ENCODE results near the gene MYO3B.

DNA sequence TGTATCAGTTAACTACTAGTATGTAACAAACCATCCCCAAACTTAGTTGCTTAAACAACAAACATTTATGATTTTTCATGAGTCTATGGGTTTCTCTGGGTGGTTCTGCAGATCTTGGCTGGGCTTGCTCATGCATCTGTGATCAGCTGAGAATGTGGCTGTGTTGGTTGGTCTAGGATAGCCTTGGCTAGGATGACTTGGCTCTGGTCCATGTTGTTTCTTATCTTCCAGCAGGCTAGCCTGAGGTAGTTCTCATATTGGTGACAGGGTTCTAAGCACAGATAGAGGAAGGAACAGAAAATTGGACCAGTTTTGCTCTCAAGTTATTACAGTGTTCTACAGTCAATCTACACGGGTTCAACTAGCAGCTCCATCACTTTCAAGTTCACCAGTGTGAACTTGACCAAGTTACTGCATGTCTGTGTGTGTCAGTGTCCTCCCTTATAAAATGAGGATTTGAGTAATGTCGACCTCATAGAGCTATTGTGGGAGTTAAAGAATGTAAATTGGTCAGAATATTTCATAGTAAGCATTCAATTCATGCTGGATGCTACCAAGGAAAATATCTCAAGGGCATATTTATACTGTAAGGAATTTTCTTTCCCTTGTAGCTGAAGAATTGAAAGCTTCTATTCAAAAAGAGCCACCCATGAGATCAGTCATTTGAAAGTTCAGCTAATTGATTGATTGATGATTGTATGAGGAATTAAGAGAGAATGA is 65.3 kb downstream of the MYO3B start:
- TF ChIP-seq EP300 (IDR thresholded peaks at IDR 0.05): no peak
- TF ChIP-seq, protein P1, sequence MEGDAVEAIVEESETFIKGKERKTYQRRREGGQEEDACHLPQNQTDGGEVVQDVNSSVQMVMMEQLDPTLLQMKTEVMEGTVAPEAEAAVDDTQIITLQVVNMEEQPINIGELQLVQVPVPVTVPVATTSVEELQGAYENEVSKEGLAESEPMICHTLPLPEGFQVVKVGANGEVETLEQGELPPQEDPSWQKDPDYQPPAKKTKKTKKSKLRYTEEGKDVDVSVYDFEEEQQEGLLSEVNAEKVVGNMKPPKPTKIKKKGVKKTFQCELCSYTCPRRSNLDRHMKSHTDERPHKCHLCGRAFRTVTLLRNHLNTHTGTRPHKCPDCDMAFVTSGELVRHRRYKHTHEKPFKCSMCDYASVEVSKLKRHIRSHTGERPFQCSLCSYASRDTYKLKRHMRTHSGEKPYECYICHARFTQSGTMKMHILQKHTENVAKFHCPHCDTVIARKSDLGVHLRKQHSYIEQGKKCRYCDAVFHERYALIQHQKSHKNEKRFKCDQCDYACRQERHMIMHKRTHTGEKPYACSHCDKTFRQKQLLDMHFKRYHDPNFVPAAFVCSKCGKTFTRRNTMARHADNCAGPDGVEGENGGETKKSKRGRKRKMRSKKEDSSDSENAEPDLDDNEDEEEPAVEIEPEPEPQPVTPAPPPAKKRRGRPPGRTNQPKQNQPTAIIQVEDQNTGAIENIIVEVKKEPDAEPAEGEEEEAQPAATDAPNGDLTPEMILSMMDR (IDR thresholded peaks at IDR 0.05): no peak
- no peak for TF ChIP-seq RCOR1 (IDR thresholded peaks at IDR 0.05; ENCODE audit: low read depth, low read length)
- TF ChIP-seq, protein P2, sequence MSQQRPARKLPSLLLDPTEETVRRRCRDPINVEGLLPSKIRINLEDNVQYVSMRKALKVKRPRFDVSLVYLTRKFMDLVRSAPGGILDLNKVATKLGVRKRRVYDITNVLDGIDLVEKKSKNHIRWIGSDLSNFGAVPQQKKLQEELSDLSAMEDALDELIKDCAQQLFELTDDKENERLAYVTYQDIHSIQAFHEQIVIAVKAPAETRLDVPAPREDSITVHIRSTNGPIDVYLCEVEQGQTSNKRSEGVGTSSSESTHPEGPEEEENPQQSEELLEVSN (IDR thresholded peaks at IDR 0.05; ENCODE audit: borderline replicate concordance, low read depth): no peak
- no peak for TF ChIP-seq RFX5 (IDR thresholded peaks at IDR 0.05)
- TF ChIP-seq ESRRA (IDR thresholded peaks at IDR 0.05; ENCODE audit: borderline replicate concordance, low read length): no peak
- TF ChIP-seq, protein P3, sequence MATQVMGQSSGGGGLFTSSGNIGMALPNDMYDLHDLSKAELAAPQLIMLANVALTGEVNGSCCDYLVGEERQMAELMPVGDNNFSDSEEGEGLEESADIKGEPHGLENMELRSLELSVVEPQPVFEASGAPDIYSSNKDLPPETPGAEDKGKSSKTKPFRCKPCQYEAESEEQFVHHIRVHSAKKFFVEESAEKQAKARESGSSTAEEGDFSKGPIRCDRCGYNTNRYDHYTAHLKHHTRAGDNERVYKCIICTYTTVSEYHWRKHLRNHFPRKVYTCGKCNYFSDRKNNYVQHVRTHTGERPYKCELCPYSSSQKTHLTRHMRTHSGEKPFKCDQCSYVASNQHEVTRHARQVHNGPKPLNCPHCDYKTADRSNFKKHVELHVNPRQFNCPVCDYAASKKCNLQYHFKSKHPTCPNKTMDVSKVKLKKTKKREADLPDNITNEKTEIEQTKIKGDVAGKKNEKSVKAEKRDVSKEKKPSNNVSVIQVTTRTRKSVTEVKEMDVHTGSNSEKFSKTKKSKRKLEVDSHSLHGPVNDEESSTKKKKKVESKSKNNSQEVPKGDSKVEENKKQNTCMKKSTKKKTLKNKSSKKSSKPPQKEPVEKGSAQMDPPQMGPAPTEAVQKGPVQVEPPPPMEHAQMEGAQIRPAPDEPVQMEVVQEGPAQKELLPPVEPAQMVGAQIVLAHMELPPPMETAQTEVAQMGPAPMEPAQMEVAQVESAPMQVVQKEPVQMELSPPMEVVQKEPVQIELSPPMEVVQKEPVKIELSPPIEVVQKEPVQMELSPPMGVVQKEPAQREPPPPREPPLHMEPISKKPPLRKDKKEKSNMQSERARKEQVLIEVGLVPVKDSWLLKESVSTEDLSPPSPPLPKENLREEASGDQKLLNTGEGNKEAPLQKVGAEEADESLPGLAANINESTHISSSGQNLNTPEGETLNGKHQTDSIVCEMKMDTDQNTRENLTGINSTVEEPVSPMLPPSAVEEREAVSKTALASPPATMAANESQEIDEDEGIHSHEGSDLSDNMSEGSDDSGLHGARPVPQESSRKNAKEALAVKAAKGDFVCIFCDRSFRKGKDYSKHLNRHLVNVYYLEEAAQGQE (IDR thresholded peaks at IDR 0.05): no peak
- TF ChIP-seq, protein P4, sequence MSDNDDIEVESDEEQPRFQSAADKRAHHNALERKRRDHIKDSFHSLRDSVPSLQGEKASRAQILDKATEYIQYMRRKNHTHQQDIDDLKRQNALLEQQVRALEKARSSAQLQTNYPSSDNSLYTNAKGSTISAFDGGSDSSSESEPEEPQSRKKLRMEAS (IDR thresholded peaks at IDR 0.05): no peak
- no peak for TF ChIP-seq POLR2AphosphoS2 (conservative IDR thresholded peaks at IDR 0.05; ENCODE audit: low read length)
- TF ChIP-seq, protein P5, sequence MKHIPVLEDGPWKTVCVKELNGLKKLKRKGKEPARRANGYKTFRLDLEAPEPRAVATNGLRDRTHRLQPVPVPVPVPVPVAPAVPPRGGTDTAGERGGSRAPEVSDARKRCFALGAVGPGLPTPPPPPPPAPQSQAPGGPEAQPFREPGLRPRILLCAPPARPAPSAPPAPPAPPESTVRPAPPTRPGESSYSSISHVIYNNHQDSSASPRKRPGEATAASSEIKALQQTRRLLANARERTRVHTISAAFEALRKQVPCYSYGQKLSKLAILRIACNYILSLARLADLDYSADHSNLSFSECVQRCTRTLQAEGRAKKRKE (CRISPR knock-in tag; IDR thresholded peaks at IDR 0.05; ENCODE audit: low read depth): no peak
